Amygdala (tissue), 56 donors: ENCODE measurements around the gene CCDC78.

Experiments used
- DNase-seq, 56 donors: peaks; one replicate each; lab custom pipeline; 2025; lab: John Stamatoyannopoulos, UW

The CCDC78 gene

GRCh38 chr16:727291-727977 is 1.2 kb upstream of the CCDC78 start:
- DNase-seq: no peak

GRCh38 chr16:726188-726437 is 130 bp downstream of the CCDC78 start:
- DNase-seq: no peak

GRCh38 chr16:725463-726187 is 618 bp downstream of the CCDC78 start:
- DNase-seq: no peak

- no peak for DNase-seq
Measured at GRCh38 chr16:725041-725376, 1.2 kb downstream of the CCDC78 start.

GRCh38 chr16:724188-725040 is 1.8 kb downstream of the CCDC78 start:
- no peak for DNase-seq

- DNase-seq: no peak
Measured at GRCh38 chr16:723695-724094, 2.5 kb downstream of the CCDC78 start.

- no peak for DNase-seq
Measured at GRCh38 chr16:722835-723633, 3.2 kb downstream of the CCDC78 start.

- no peak for DNase-seq
Measured at GRCh38 chr16:721765-722540, 4.3 kb downstream of the CCDC78 start.

- DNase-seq: peak in 49 of 56 donors; percentile 28 to 88 (median 70)
Measured at GRCh38 chr16:720990-721764, 5.1 kb downstream of the CCDC78 start, which contains the start of gene ANTKMT. Gene ANTKMT, plus strand, starts transcription at chr16:721146. Its CDS starts 129 bp downstream, at chr16:721275.

GRCh38 chr16:720447-720989 is 5.7 kb downstream of the CCDC78 start:
- DNase-seq: peak in 45 of 56 donors; percentile 40 to 82 (median 67)

GRCh38 chr16:719815-720446 is 6.3 kb downstream of the CCDC78 start:
- DNase-seq: peak in 6 of 56 donors; percentile 16 to 66 (median 56)

- no peak for DNase-seq
Measured at GRCh38 chr16:718922-719321, 7.3 kb downstream of the CCDC78 start.

GRCh38 chr16:718389-718788 is 7.9 kb downstream of the CCDC78 start:
- no peak for DNase-seq

GRCh38 chr16:717450-718245 is 8.6 kb downstream of the CCDC78 start:
- DNase-seq: peak in 11 of 56 donors; percentile 21 to 75 (median 28)

GRCh38 chr16:716768-717325 is 9.4 kb downstream of the CCDC78 start:
- no peak for DNase-seq

GRCh38 chr16:716200-716568 is 10.1 kb downstream of the CCDC78 start:
- peak; percentile 20 to 95 (median 84) for DNase-seq
